CD4-positive, CD25-positive, alpha-beta regulatory T cell (primary cell): ENCODE data around the gene MUSK. TPM values are rescaled to one million over a fixed set of nuclear protein-coding genes. Genes with fewer than 3 reads are reported as not detected.

Experiments used
- ATAC-seq, 2 donors: fragments of 150-1000 bp; cut with Tn5 transposase; one replicate each; pipeline ENCODE4 v1.10.0; 2021; ENCODE audit warnings: low read depth in 2 of 2, moderate number of reproducible peaks in 2 of 2, moderate library complexity in 1 of 2
- DNase-seq, 3 donors: peaks; one replicate each; pipeline versions ENCODE4 v3.0.0 to v3.0.0-alpha.2; 2012 to 2022; ENCODE audit warnings: mixed read lengths in 1 of 3
- H3K27ac ChIP-seq: one replicate; pipeline ENCODE4 v1.7.0; 2013; ENCODE audit warnings: mild to moderate bottlenecking, low read length; ENCODE audit not compliant: insufficient read depth, poor library complexity, severe bottlenecking
- H3K27me3 ChIP-seq: one replicate; pipeline ENCODE4 v1.7.0; 2013; ENCODE audit warnings: low read length; ENCODE audit not compliant: control insufficient read depth, insufficient read depth
- H3K36me3 ChIP-seq: one replicate; pipeline ENCODE4 v1.7.0; 2013; ENCODE audit warnings: mild to moderate bottlenecking, low read length, moderate library complexity; ENCODE audit not compliant: control insufficient read depth, insufficient read depth
- H3K4me1 ChIP-seq: 2 replicates; pipeline ENCODE4 v1.7.0; 2013; ENCODE audit warnings: mild to moderate bottlenecking, low read length; ENCODE audit not compliant: insufficient read depth, control insufficient read depth, poor library complexity, severe bottlenecking
- H3K4me3 ChIP-seq: one replicate; pipeline ENCODE4 v1.7.0; 2013; ENCODE audit warnings: low read depth, mild to moderate bottlenecking, low read length, moderate library complexity
- H3K9me3 ChIP-seq, 2 experiments: 1 replicate in 1 of 2; 2 replicates in 1 of 2; pipeline ENCODE4 v1.7.0; 2013; ENCODE audit warnings: low read length in 2 of 2, mild to moderate bottlenecking in 1 of 2, moderate library complexity in 1 of 2; ENCODE audit not compliant: control insufficient read depth in 2 of 2
- H3K27ac Mint-ChIP-seq, 3 donors: one replicate each; pipeline ENCODE4 v1.8.0; 2020 to 2022; ENCODE audit warnings: mild to moderate bottlenecking in 3 of 3, mixed read lengths in 3 of 3, moderate library complexity in 2 of 3
- H3K27me3 Mint-ChIP-seq: one replicate; pipeline ENCODE4 v1.8.0; 2022; ENCODE audit warnings: mild to moderate bottlenecking, mixed read lengths
- H3K36me3 Mint-ChIP-seq: one replicate; pipeline ENCODE4 v1.8.0; 2020; ENCODE audit warnings: mixed read lengths
- H3K4me1 Mint-ChIP-seq, 4 donors: one replicate each; pipeline ENCODE4 v1.8.0; 2020 to 2022; ENCODE audit warnings: mixed read lengths in 4 of 4, mild to moderate bottlenecking in 1 of 4
- H3K4me3 Mint-ChIP-seq, 4 donors: one replicate each; pipeline ENCODE4 v1.8.0; 2020 to 2022; ENCODE audit warnings: mild to moderate bottlenecking in 4 of 4, mixed read lengths in 4 of 4, moderate library complexity in 3 of 4
- H3K9me3 Mint-ChIP-seq, 7 donors: one replicate each; pipeline ENCODE4 v1.8.0; 2020 to 2022; ENCODE audit warnings: mixed read lengths in 7 of 7, mild to moderate bottlenecking in 3 of 7, moderate library complexity in 2 of 7
- polyA plus RNA-seq, 4 donors: library from polyadenylated mRNA; unstranded; fragments of 300-500 nt; fragmentation: Illumina TruSeq; gene quantifications; one replicate each; pipeline ENCODE4 v1.2.3, GENCODE V29; 2021
- total RNA-seq: library from RNA; stranded (reverse); gene quantifications from one replicate; pipeline ENCODE4 v1.2.3, GENCODE V29; 2022

Gene MUSK
- total and polyA plus RNA-seq, 5 donors from 2014 or later, result not detected

DNA sequence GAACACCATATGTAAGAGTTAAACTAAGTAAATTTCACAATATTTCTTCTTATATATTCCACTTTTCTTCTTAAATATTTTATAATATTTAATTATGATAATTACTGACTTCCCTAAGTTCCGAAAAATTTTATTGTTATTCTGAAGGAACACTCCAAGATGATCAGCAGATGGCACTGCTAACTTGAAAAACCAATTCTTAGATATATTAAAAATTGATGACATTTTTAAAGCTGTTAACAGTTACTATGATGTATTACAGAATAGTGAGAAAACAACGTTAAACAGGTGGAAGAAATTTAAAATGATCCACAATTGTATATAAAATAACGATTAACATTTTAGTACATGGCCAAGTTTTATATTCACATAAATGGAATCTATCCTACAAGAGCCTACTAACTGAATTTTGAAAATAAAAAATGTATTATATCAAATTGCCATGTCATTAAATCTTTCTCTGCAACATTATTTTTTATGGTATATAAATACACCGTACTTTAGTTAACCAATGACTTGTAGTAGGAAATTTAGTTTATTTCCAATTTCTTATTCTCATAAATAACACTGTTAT is 30.1 kb upstream of the MUSK start:
- no peaks in the 10 kb centered on the region for H3K4me1 ChIP-seq
- Mint-ChIP-seq H3K9me3 (peaks cover 0 to 14% (median 5%) of the 10 kb centered on the region in 7 donors), H3K36me3 (no peaks in the 10 kb centered on the region), H3K27ac (no peak overlapping the region), H3K27me3 (peaks cover 4% of the 10 kb centered on the region), H3K4me1 (no peaks in the 10 kb centered on the region), H3K4me3 (no peak overlapping the region)
- no peaks in the 10 kb centered on the region for H3K36me3 ChIP-seq
- no peak overlapping the region for H3K27ac ChIP-seq
- DNase-seq (no peak), ATAC-seq (no peak)
- H3K27me3 ChIP-seq, result no peaks in the 10 kb centered on the region
- H3K9me3 ChIP-seq, result no peaks in the 10 kb centered on the region
- no peak overlapping the region for H3K4me3 ChIP-seq

DNA sequence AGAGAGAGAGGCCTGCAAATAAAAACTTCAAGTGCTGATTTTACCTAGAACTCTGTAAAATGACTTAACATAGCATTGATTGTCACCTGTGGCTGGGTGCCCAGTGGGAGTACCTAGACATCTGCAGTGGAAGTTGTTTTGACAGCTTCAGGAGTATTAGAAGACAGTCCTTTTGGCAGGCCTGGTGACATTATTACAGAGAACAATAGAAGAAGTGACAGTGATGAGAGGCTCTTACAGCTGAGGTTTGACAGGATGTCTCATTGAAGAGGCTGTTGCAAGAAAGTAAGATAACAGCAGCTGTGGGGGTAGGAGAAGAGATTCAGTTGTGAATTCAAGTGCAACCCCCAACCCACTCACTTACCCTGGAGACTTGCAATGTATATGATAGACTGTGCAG is 27.9 kb upstream of the MUSK start:
- no peak for ATAC-seq
- H3K27ac ChIP-seq, result no peak overlapping the region
- H3K4me1 Mint-ChIP-seq, result no peaks in the 10 kb centered on the region
- no peak overlapping the region for H3K4me3 Mint-ChIP-seq
- no peak for DNase-seq
- no peak overlapping the region for H3K27ac Mint-ChIP-seq
- H3K27me3 Mint-ChIP-seq, result peaks cover 4% of the 10 kb centered on the region
- H3K9me3 ChIP-seq, result no peaks in the 10 kb centered on the region
- H3K36me3 ChIP-seq, result no peaks in the 10 kb centered on the region
- H3K9me3 Mint-ChIP-seq, result peaks cover 0 to 7% (median 2%) of the 10 kb centered on the region in 7 donors
- no peaks in the 10 kb centered on the region for H3K4me1 ChIP-seq
- H3K4me3 ChIP-seq, result no peak overlapping the region
- H3K36me3 Mint-ChIP-seq, result no peaks in the 10 kb centered on the region
- no peaks in the 10 kb centered on the region for H3K27me3 ChIP-seq

DNA sequence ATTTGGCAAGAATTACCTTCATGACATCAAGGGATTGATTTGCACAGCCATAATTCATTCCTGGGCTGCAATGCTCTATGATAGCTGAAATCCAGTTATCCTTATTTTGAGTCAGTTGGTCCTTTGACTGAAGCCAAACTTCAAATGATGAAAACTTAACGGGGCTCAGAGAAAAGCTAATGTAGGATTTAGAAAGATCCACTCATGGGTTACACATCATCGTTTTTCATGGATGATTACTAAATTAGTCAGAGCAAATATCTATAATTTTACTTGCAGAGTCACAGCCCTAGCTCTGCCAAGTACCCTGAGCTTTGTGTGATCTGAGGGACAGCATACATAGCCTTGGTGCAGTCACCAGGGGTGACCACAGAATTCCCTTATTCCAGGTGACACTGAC is 27.3 kb upstream of the MUSK start:
- Mint-ChIP-seq H3K36me3 (no peaks in the 10 kb centered on the region), H3K9me3 (peaks cover 0 to 3% (median 0%) of the 10 kb centered on the region in 7 donors)
- no peak for ATAC-seq

DNA sequence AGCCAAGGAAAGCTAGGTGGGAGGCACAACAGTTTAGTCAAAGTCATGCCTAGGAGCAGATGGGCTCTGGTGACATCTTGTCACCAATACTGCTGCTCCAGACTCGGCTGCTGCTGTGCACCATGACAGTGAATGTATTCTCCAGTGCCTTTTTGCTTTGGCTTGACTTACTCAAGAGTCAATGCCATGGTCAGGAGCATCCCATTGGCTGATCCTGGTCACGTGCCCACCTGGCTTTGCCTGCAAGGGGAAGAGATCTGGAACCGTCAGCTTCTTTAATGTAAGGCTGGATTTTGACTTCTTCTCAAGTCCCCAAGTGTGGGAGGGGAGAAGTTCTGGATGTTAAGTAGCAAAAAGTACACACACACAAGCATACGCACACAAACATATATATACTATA is 19.9 kb upstream of the MUSK start:
- Histone ChIP-seq H3K4me3 (no peak overlapping the region), H3K27me3 (no peaks in the 10 kb centered on the region), H3K4me1 (no peaks in the 10 kb centered on the region), H3K36me3 (no peaks in the 10 kb centered on the region), H3K27ac (no peak overlapping the region), H3K9me3 (no peaks in the 10 kb centered on the region)
- no peaks in the 10 kb centered on the region for H3K36me3 Mint-ChIP-seq
- no peaks in the 10 kb centered on the region for H3K4me1 Mint-ChIP-seq
- no peaks in the 10 kb centered on the region for H3K27me3 Mint-ChIP-seq
- ATAC-seq (no peak), DNase-seq (no peak)
- no peak overlapping the region for H3K27ac Mint-ChIP-seq
- no peak overlapping the region for H3K4me3 Mint-ChIP-seq
- H3K9me3 Mint-ChIP-seq, result no peaks in the 10 kb centered on the region

More for the DNA sequence above, 27.3 kb upstream of the MUSK start:
- H3K27ac ChIP-seq, result no peak overlapping the region
- H3K27ac Mint-ChIP-seq, result no peak overlapping the region
- no peaks in the 10 kb centered on the region for H3K9me3 ChIP-seq
- H3K4me3 ChIP-seq, result no peak overlapping the region
- no peaks in the 10 kb centered on the region for H3K36me3 ChIP-seq
- no peak for DNase-seq
- no peaks in the 10 kb centered on the region for H3K27me3 ChIP-seq
- H3K4me3 Mint-ChIP-seq, result no peak overlapping the region
- peaks cover 4% of the 10 kb centered on the region for H3K27me3 Mint-ChIP-seq
- no peaks in the 10 kb centered on the region for H3K4me1 ChIP-seq
- H3K4me1 Mint-ChIP-seq, result no peaks in the 10 kb centered on the region

DNA sequence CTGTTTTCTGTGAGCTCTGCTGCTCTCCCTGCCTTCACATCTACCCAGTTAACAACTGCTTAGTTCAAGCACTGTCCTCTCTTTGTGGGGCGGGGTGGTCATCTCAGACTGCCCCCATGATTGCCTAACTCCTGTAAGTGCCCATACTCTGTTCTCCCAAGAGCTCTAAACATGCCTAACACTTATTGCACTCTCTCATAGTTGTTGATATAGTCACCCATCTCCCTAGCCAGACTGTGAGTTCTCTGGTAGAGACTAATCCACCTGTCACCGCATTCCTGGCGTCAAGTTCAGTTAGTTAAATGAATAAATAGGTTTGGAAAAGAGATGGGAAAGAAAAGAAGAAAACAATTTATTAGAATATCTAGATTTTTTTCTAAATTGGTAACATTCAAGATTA is 18.3 kb upstream of the MUSK start:
- H3K27ac ChIP-seq, result no peak overlapping the region
- H3K27ac Mint-ChIP-seq, result peak overlapping the region in 1 of 3 donors; percentile 84
- no peaks in the 10 kb centered on the region for H3K9me3 ChIP-seq
- no peaks in the 10 kb centered on the region for H3K36me3 ChIP-seq
- DNase-seq, result no peak
- H3K36me3 Mint-ChIP-seq, result no peaks in the 10 kb centered on the region
- ATAC-seq, result no peak
- H3K4me3 Mint-ChIP-seq, result no peak overlapping the region
- H3K27me3 ChIP-seq, result no peaks in the 10 kb centered on the region
- H3K4me3 ChIP-seq, result no peak overlapping the region
- H3K9me3 Mint-ChIP-seq, result no peaks in the 10 kb centered on the region
- H3K27me3 Mint-ChIP-seq, result no peaks in the 10 kb centered on the region
- H3K4me1 Mint-ChIP-seq, result no peaks in the 10 kb centered on the region
- no peaks in the 10 kb centered on the region for H3K4me1 ChIP-seq

DNA sequence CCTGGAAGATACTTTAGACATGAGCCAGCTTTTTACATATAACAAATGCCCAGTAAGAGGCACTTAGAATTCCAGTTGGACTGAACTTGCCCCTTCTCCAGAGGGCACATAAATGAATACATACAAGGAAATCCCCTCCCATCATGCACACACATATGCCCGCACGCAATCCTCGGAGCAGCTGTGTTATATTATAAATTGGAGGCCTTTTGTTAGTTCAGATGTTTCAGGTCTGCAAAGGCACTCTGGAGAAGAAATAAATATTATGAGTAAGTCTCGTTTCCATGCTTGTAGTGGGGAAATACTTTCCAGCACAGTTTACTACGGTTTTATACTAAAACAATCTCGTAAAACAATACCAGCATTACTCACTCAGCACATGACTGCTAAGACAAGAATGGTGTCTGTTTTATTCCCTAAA is 17.6 kb upstream of the MUSK start:
- Histone ChIP-seq H3K36me3 (no peaks in the 10 kb centered on the region), H3K9me3 (no peaks in the 10 kb centered on the region), H3K27ac (no peak overlapping the region), H3K4me3 (no peak overlapping the region), H3K4me1 (no peaks in the 10 kb centered on the region), H3K27me3 (no peaks in the 10 kb centered on the region)
- Mint-ChIP-seq H3K4me1 (no peaks in the 10 kb centered on the region), H3K4me3 (no peak overlapping the region), H3K27me3 (no peaks in the 10 kb centered on the region), H3K27ac (no peak overlapping the region), H3K36me3 (no peaks in the 10 kb centered on the region), H3K9me3 (no peaks in the 10 kb centered on the region)
- DNase-seq (no peak), ATAC-seq (no peak)

DNA sequence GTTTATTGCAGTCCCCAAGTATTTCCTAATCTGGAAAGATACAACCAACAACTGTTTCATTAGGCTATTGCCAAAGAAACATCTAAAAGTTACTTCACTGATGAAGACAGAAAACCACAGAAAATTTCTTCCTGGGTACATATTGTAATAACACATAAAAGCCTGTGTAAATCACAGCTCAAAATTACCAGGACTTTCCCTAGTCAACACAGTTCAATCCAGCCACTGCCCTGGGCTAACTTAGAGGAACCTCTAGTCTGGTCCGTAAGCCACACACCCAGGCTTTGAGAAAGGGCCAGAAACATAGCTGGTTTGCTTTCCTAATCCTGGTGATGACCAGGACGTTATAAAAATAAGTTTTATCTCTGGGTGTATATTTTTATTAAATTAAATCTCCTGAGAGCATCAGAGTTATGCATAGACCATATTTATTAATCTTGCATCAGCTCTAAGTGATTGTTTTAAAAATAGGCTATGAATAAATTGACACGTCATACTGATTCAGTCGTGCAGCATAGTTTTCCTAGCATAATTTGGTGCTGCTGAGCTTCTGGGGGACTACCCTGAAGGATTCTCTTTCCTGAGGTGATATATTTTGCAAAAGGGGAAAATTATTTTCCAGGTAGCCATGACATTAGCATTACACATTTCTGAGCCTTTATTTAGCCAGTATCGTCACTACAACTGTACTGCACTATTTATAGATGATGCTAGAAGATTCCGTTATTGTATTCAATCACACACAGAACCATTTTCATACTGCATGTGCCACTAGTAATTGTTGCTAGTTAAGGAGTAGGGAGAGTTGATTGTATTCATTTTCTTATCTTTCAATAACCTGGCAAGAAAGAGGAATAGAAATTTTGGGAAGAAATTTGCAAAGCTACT is 12.6 kb upstream of the MUSK start:
- Histone ChIP-seq H3K9me3 (no peaks in the 10 kb centered on the region), H3K36me3 (no peaks in the 10 kb centered on the region), H3K27ac (no peak overlapping the region), H3K4me3 (no peak overlapping the region), H3K27me3 (no peaks in the 10 kb centered on the region), H3K4me1 (no peaks in the 10 kb centered on the region)
- DNase-seq (no peak), ATAC-seq (no peak)
- no peaks in the 10 kb centered on the region for H3K4me1 Mint-ChIP-seq
- no peak overlapping the region for H3K27ac Mint-ChIP-seq
- H3K9me3 Mint-ChIP-seq, result peaks cover 0 to 4% (median 1%) of the 10 kb centered on the region in 7 donors
- H3K36me3 Mint-ChIP-seq, result no peaks in the 10 kb centered on the region
- peaks cover 3% of the 10 kb centered on the region for H3K27me3 Mint-ChIP-seq
- H3K4me3 Mint-ChIP-seq, result no peak overlapping the region
